ENCODE data around the gene CYB561.
A peak's percentile ranks its signal among the peaks of the same experiment; 100 is the strongest.

Gene CYB561

GRCh38 chr17:63445954-63446752 is at the start of gene CYB561:
Gene CYB561 (minus strand): TSS chr17:63446306. CDS start chr17:63437547, 8,759 bp downstream.
- peak; percentile 58 for DNase-seq (ENCODE audit: low read depth)

- DNase-seq (ENCODE audit: low read depth): no peak
Observed at GRCh38 chr17:63495491-63495890, 49.4 kb upstream of the CYB561 start.

- DNase-seq (ENCODE audit: low read depth): no peak
Observed at GRCh38 chr17:63494300-63494928, 48.3 kb upstream of the CYB561 start.

- no peak for DNase-seq (ENCODE audit: low read depth)
Observed at GRCh38 chr17:63493411-63493810, 47.3 kb upstream of the CYB561 start.

GRCh38 chr17:63492940-63493339 is 46.8 kb upstream of the CYB561 start:
- DNase-seq (ENCODE audit: low read depth): no peak

GRCh38 chr17:63491977-63492618 is 46.0 kb upstream of the CYB561 start:
- no peak for DNase-seq (ENCODE audit: low read depth)

GRCh38 chr17:63491413-63491812 is 45.3 kb upstream of the CYB561 start:
- no peak for DNase-seq (ENCODE audit: low read depth)

GRCh38 chr17:63490858-63491400 is 44.8 kb upstream of the CYB561 start:
- no peak for DNase-seq (ENCODE audit: low read depth)

- DNase-seq (ENCODE audit: low read depth): no peak
Observed at GRCh38 chr17:63490329-63490728, 44.2 kb upstream of the CYB561 start.

- DNase-seq (ENCODE audit: low read depth): no peak
Observed at GRCh38 chr17:63489291-63489690, 43.2 kb upstream of the CYB561 start.

- no peak for DNase-seq (ENCODE audit: low read depth)
Observed at GRCh38 chr17:63488851-63489250, 42.7 kb upstream of the CYB561 start.

GRCh38 chr17:63487014-63487339 is 40.9 kb upstream of the CYB561 start:
- no peak for DNase-seq (ENCODE audit: low read depth)

- no peak for DNase-seq (ENCODE audit: low read depth)
Observed at GRCh38 chr17:63486317-63487013, 40.4 kb upstream of the CYB561 start.

GRCh38 chr17:63483655-63484575 is 37.8 kb upstream of the CYB561 start:
- DNase-seq (ENCODE audit: low read depth): no peak

GRCh38 chr17:63483038-63483437 is 36.9 kb upstream of the CYB561 start:
- DNase-seq (ENCODE audit: low read depth): no peak

- no peak for DNase-seq (ENCODE audit: low read depth)
Observed at GRCh38 chr17:63482509-63482908, 36.4 kb upstream of the CYB561 start.

GRCh38 chr17:63481488-63481870 is 35.4 kb upstream of the CYB561 start:
- no peak for DNase-seq (ENCODE audit: low read depth)

- DNase-seq (ENCODE audit: low read depth): no peak
Observed at GRCh38 chr17:63480826-63481487, 34.9 kb upstream of the CYB561 start.

GRCh38 chr17:63480192-63480784 is 34.2 kb upstream of the CYB561 start:
- no peak for DNase-seq (ENCODE audit: low read depth)

- DNase-seq (ENCODE audit: low read depth): no peak
Observed at GRCh38 chr17:63479495-63480184, 33.5 kb upstream of the CYB561 start.

All from stimulated activated CD4-positive, alpha-beta T cell treated with anti-CD3 and anti-CD28 coated beads, Interleukin-2, amount 100 ng/mL, for 4 hours (primary cell).